ENCODE measurements around the gene NR2F1. TPM values are rescaled to one million over a fixed set of nuclear protein-coding genes. Genes with fewer than 3 reads are reported as not detected.

NR2F1 gene
- total and polyA plus RNA-seq, 3 experiments from 2014 or later: not detected

DNA sequence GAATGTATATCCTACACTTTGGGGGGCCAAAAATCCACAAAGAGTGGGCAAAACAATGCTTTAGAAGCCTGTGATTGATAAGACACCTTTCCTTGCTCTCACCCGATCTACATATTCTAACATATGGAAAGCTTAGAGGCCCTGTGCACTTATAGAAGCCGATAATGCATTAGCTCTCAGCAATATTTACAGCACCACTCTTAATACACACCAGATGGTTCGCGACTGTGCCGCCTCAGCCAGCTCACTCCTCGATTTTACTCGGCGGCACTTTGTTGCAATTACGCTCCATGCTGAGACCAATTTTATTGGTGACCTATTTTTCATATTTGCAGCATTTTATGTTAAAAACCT, 18.8 kb downstream of the NR2F1 start:
- peaks cover 0 to 6% (median 5%) of the 10 kb centered on the region in 5 donors for H3K9me3 Mint-ChIP-seq
- H3K27ac ChIP-seq (ENCODE audit: low read depth, low read length): no peak overlapping the region
- H3K27ac Mint-ChIP-seq: peak overlapping the region in 1 of 8 donors; percentile 39
- H3K4me1 ChIP-seq (ENCODE audit: insufficient read depth, low read length): peaks cover under 1% of the 10 kb centered on the region
- H3K27me3 Mint-ChIP-seq: peaks cover 36% of the 10 kb centered on the region in 2 donors
- no peaks in the 10 kb centered on the region for H3K36me3 ChIP-seq (ENCODE audit: insufficient read depth, low read length)
- H3K9me3 ChIP-seq (ENCODE audit: low read length): no peaks in the 10 kb centered on the region
- H3K27me3 ChIP-seq (ENCODE audit: insufficient read depth, low read length, poor library complexity, severe bottlenecking): peaks cover 97% of the 10 kb centered on the region
- H3K4me3 Mint-ChIP-seq: peak overlapping the region in 1 of 7 donors; percentile 0
- no peaks in the 10 kb centered on the region for H3K36me3 Mint-ChIP-seq
- DNase-seq: no peak
- H3K4me3 ChIP-seq (ENCODE audit: low read length): no peak overlapping the region
- H3K4me1 Mint-ChIP-seq: peaks cover 2 to 5% (median 4%) of the 10 kb centered on the region in 3 donors
- ChIA-PET POLR2A (no interaction called here), CTCF (interaction anchor here (0.7 to 1.0 kb wide), 2 partner anchors 10 to 17 kb away, joined by 3 to 4 read pairs; no protein-coding TSS in a partner anchor)

DNA sequence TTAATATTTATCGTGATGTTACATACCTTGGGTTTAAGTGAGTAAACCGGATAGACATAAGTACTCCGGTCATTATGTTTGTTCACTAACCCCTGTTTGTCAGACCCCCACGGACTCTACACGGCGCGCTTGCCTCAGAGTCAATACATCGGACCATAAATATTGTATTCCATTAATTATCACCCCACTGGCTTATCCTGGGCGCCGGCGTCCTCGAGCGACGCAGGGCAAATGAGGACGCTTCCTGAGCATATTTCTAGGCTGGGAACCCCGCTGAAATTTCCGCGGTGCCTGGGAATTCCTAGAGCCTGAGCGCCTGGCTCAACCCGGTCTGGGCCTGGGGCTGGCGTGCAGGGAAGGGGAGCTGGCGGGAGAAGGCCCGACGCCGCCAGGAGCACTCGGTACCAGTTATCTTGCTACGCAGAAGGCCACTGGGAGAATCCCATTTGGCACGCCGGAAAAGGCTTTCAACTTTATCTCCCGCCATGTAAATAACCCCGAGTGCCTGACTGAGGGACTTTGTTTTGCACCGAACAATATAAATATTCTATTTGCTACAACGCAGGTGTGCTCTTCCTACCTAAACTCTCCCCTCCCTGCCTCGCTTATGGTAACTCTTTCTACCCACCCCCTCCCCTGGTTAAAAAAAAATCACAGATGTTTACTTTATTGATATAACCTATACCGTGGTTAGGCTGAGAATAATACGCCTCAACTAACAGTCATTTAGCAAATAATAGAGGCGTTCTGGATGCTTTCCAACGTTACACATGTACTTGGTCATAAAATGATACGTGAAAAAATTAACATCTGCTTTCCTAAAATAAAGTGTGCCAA, 19.4 kb downstream of the NR2F1 start:
- H3K27ac Mint-ChIP-seq: peak overlapping the region in 1 of 8 donors; percentile 39
- no peaks in the 10 kb centered on the region for H3K36me3 ChIP-seq (ENCODE audit: insufficient read depth, low read length)
- POLR2A ChIA-PET: interaction anchor here (0.6 kb wide), 1 partner anchor 416 kb away, joined by 5 read pairs; no protein-coding TSS in a partner anchor
- H3K27me3 Mint-ChIP-seq: peaks cover 36 to 40% of the 10 kb centered on the region in 2 donors
- H3K27me3 ChIP-seq (ENCODE audit: insufficient read depth, low read length, poor library complexity, severe bottlenecking): peaks cover 95% of the 10 kb centered on the region
- H3K4me1 Mint-ChIP-seq: peaks cover 2 to 7% (median 6%) of the 10 kb centered on the region in 3 donors
- no peaks in the 10 kb centered on the region for H3K9me3 ChIP-seq (ENCODE audit: low read length)
- peaks cover 0 to 6% (median 5%) of the 10 kb centered on the region in 5 donors for H3K9me3 Mint-ChIP-seq
- no peak overlapping the region for H3K4me3 Mint-ChIP-seq
- no peaks in the 10 kb centered on the region for H3K36me3 Mint-ChIP-seq
- CTCF ChIA-PET: interaction anchor here (1.0 kb wide), 1 partner anchor 16 kb away, joined by 4 read pairs; no protein-coding TSS in a partner anchor
- no peak for DNase-seq
- no peak overlapping the region for H3K27ac ChIP-seq (ENCODE audit: low read depth, low read length)
- H3K4me3 ChIP-seq (ENCODE audit: low read length): no peak overlapping the region
- H3K4me1 ChIP-seq (ENCODE audit: insufficient read depth, low read length): peaks cover 1% of the 10 kb centered on the region

DNA sequence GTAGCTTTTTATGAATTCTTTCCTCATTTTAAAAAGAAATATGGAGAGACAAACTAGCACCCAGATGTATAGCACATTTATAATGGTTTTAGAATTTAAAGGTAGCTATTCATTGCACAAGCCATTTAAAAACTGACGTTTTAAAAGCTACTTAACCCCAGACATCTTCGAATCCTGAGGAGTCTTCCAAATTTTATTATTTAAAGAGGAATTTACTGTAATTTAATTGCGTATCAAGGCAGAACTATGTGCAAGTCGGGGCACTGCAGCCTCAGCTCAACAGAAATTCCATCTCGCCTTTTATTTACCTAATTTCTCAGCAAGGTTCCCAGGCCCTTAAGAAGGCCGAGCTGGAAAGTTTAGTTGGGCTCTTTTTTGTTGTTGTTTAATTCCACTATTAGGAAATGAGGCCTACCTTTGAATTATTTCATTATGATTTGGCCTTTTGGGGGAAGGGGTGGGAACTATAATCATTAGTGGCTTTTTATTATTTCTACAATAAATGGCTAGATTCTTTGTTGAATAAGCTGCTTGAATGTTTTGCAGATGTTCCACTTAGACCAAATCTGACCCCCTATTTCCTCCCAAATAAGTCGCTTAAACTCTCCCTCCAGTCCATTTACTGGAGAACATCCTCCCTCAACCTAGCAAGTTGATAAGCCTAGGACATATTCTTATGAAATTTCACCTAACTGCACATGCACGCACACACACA, 20.2 kb downstream of the NR2F1 start:
- H3K27me3 Mint-ChIP-seq: peaks cover 37 to 47% of the 10 kb centered on the region in 2 donors
- ChIA-PET CTCF (no interaction called here), POLR2A (interaction anchor here (0.6 kb wide), 1 partner anchor 417 kb away, joined by 5 read pairs; no protein-coding TSS in a partner anchor)
- H3K4me1 Mint-ChIP-seq: peaks cover 8 to 15% (median 13%) of the 10 kb centered on the region in 3 donors
- no peak for DNase-seq
- peak overlapping the region in 3 of 7 donors; percentile 4 to 27 (median 15) for H3K4me3 Mint-ChIP-seq
- Histone ChIP-seq H3K4me1 (ENCODE audit: insufficient read depth, low read length) (peaks cover 9% of the 10 kb centered on the region), H3K4me3 (ENCODE audit: low read length) (no peak overlapping the region), H3K27me3 (ENCODE audit: insufficient read depth, low read length, poor library complexity, severe bottlenecking) (peaks cover 95% of the 10 kb centered on the region), H3K36me3 (ENCODE audit: insufficient read depth, low read length) (no peaks in the 10 kb centered on the region), H3K27ac (ENCODE audit: low read depth, low read length) (no peak overlapping the region), H3K9me3 (ENCODE audit: low read length) (no peaks in the 10 kb centered on the region)
- H3K36me3 Mint-ChIP-seq: no peaks in the 10 kb centered on the region
- H3K9me3 Mint-ChIP-seq: peaks cover 0 to 6% (median 5%) of the 10 kb centered on the region in 5 donors
- peak overlapping the region in 2 of 8 donors; percentile 4 to 59 for H3K27ac Mint-ChIP-seq

DNA sequence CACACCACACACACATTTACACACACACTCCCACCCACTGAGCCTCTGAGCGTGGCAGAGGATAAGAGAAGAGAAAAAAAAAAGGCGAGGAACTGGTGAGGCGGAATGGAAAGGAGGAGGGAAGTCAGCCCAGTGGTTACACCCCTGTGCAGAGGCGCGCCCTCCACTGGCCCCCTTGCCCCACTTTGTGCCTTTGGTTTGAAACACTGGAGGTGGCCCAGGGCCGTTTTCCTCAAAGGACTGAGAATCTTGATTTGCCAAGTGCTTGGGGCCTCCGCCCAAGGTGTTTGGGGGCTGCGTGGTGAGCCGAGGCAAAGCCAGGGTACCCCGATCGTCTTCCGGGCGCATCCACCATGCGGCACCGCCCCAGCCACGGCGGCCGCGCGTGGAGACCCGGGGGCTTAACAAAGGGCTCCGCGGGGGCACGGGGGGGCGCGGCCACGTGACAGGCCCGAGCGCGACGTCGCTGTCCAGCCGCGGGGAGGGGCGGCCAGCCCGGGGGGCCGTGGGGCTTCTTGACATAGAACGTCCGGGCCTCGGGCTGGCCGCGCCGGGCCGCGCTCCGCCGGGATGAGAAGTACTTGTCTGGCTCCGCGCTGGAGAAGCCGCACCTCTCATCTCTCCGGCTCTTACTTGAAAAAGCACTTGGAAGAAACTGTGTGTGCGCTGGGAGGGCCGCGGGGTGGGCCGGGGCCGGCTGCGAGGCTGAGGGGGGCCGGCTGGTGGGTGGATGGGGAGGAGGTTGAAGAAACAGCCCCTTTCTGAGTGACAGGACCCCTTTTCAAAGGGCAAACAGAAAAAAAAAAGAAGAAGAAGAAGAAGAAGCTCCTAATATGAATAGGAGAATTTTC, 21.0 kb downstream of the NR2F1 start:
- Histone ChIP-seq H3K9me3 (ENCODE audit: low read length) (no peaks in the 10 kb centered on the region), H3K4me1 (ENCODE audit: insufficient read depth, low read length) (peaks cover 9% of the 10 kb centered on the region), H3K36me3 (ENCODE audit: insufficient read depth, low read length) (no peaks in the 10 kb centered on the region), H3K27me3 (ENCODE audit: insufficient read depth, low read length, poor library complexity, severe bottlenecking) (peaks cover 94% of the 10 kb centered on the region), H3K27ac (ENCODE audit: low read depth, low read length) (no peak overlapping the region), H3K4me3 (ENCODE audit: low read length) (no peak overlapping the region)
- H3K27ac Mint-ChIP-seq: peak overlapping the region in 2 of 8 donors; percentile 4 to 59
- no peak for DNase-seq
- peaks cover 0 to 6% (median 5%) of the 10 kb centered on the region in 5 donors for H3K9me3 Mint-ChIP-seq
- H3K27me3 Mint-ChIP-seq: peaks cover 45 to 50% of the 10 kb centered on the region in 2 donors
- ChIA-PET CTCF (no interaction called here), POLR2A (no interaction called here)
- peaks cover 8 to 15% (median 14%) of the 10 kb centered on the region in 3 donors for H3K4me1 Mint-ChIP-seq
- no peaks in the 10 kb centered on the region for H3K36me3 Mint-ChIP-seq
- peak overlapping the region in 2 of 7 donors; percentile 15 to 27 for H3K4me3 Mint-ChIP-seq

DNA sequence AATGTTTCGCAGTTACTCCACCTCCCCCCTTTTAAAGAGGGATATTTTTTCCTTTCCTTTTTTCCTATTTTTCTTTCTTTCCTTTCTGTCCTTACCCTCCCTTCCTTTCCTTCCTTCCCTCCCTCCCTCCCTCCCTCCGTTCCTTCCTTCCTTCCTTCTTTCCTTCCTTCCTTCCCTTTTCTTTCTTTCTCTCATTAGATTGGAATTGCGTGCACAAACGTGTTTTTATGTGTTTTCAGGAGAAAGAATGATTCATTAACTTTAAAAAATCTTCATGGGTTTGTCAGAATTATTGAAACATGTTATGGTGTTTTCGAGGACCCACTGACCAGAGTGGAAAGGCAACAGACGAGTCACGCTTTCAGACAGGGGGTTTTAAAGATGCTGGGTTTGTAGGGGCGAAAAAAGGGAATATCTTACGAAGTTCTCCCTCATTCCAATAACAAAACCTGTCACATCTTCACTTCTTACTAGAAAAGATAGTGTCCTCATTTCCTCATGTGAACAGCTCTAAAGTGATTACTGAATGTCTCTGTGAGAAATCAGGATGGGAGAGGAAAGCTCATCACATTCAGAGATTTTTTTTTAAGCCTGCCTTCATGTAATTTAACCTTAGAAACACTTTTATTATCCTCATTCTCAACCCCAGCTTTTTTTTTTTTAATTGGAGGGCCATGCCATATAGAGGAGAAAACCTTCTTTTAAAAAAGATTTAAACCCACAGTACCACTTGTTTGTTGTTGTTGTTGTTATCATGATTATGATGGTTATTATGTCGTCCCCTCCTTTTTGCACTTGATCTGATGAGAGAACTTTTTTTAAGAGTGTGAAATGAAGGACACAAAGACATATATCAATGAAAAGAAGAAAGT, 21.9 kb downstream of the NR2F1 start:
- no peak for DNase-seq
- ChIA-PET POLR2A (no interaction called here), CTCF (interaction anchor here (1.1 kb wide), 1 partner anchor 12 kb away, joined by 3 read pairs; no protein-coding TSS in a partner anchor)
- no peaks in the 10 kb centered on the region for H3K36me3 Mint-ChIP-seq
- H3K4me1 ChIP-seq (ENCODE audit: insufficient read depth, low read length): peaks cover 9% of the 10 kb centered on the region
- no peak overlapping the region for H3K4me3 ChIP-seq (ENCODE audit: low read length)
- H3K4me3 Mint-ChIP-seq: peak overlapping the region in 2 of 7 donors; percentile 21 to 42
- no peaks in the 10 kb centered on the region for H3K9me3 ChIP-seq (ENCODE audit: low read length)
- peaks cover 0 to 7% (median 6%) of the 10 kb centered on the region in 5 donors for H3K9me3 Mint-ChIP-seq
- H3K27me3 Mint-ChIP-seq: peaks cover 54 to 58% of the 10 kb centered on the region in 2 donors
- H3K27ac Mint-ChIP-seq: peak overlapping the region in 2 of 8 donors; percentile 18 to 53
- peaks cover 8 to 15% (median 14%) of the 10 kb centered on the region in 3 donors for H3K4me1 Mint-ChIP-seq
- no peak overlapping the region for H3K27ac ChIP-seq (ENCODE audit: low read depth, low read length)
- peaks cover 94% of the 10 kb centered on the region for H3K27me3 ChIP-seq (ENCODE audit: insufficient read depth, low read length, poor library complexity, severe bottlenecking)
- H3K36me3 ChIP-seq (ENCODE audit: insufficient read depth, low read length): no peaks in the 10 kb centered on the region

DNA sequence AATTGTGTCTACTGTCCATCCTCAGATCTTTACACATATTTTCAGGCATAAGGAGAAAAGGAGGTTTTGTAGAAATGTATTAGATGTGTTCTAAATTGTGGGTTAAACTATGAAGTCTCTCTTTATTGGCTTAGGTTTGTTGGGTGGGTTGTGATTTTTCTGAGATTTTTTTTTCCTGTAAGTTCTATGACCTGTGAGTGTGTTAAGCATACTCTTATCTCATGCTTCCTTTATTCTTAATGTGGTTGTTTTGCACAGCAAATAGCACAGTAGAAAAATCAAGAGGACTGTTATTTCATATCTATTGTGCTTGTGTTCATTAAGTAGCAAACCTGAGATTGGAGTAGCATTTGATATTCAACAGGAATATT, 23.3 kb downstream of the NR2F1 start:
- Mint-ChIP-seq H3K27ac (peak overlapping the region in 1 of 8 donors; percentile 32), H3K36me3 (no peaks in the 10 kb centered on the region), H3K4me1 (peaks cover 8 to 15% (median 14%) of the 10 kb centered on the region in 3 donors), H3K4me3 (no peak overlapping the region), H3K27me3 (peaks cover 69 to 73% of the 10 kb centered on the region in 2 donors), H3K9me3 (peaks cover 0 to 17% (median 11%) of the 10 kb centered on the region in 5 donors)
- POLR2A ChIA-PET: no interaction called here
- no peaks in the 10 kb centered on the region for H3K36me3 ChIP-seq (ENCODE audit: insufficient read depth, low read length)
- H3K9me3 ChIP-seq (ENCODE audit: low read length): no peaks in the 10 kb centered on the region
- CTCF ChIA-PET: interaction anchor here (2.1 to 2.4 kb wide), 2 partner anchors 13 to 15 kb away, joined by 5 to 6 read pairs; no protein-coding TSS in a partner anchor
- peaks cover 94% of the 10 kb centered on the region for H3K27me3 ChIP-seq (ENCODE audit: insufficient read depth, low read length, poor library complexity, severe bottlenecking)
- peaks cover 9% of the 10 kb centered on the region for H3K4me1 ChIP-seq (ENCODE audit: insufficient read depth, low read length)
- no peak overlapping the region for H3K4me3 ChIP-seq (ENCODE audit: low read length)
- DNase-seq: no peak
- no peak overlapping the region for H3K27ac ChIP-seq (ENCODE audit: low read depth, low read length)

All from CD8-positive, alpha-beta memory T cell (primary cell).